ENCODE measurements around the gene GNB1. TPM values are rescaled to one million over a fixed set of nuclear protein-coding genes. Genes with fewer than 3 reads are reported as not detected.

The GNB1 gene
- total and polyA plus RNA-seq, 2 of the 4 experiments (the other 2 are of a cell fraction): 73.5 to 371 TPM

GRCh38 chr1:1755852-1756251 is 135.0 kb downstream of the GNB1 start:
- Histone ChIP-seq H4K8ac (ENCODE audit: low read depth in 2 of 2, low read length in 2 of 2) (no peak overlapping the region), H3K79me1 (ENCODE audit: low read depth in 1 of 2, low read length in 2 of 2) (peaks cover 5 to 16% of the 10 kb centered on the region in 2 experiments; a peak in 3 of 4 replicates), H2AK5ac (ENCODE audit: low read depth, low read length) (no peak overlapping the region), H2AFZ (replicated peaks; ENCODE audit: low read length, poor library complexity) (no peak overlapping the region), H3K14ac (replicated peaks; ENCODE audit: low read depth, low read length) (no peak overlapping the region), H3K18ac (ENCODE audit: low read depth, low read length) (no peak overlapping the region), H2BK120ac (ENCODE audit: low read depth, low read length) (no peak overlapping the region), H3K23ac (ENCODE audit: low read depth, low read length) (no peak overlapping the region), H2BK15ac (ENCODE audit: low read depth, low read length) (no peak overlapping the region), H3K27ac (ENCODE audit: insufficient read depth, low read length) (no peak overlapping the region), H3K27me3 (ENCODE audit: control insufficient read depth, insufficient read depth, low read length) (no peaks in the 10 kb centered on the region), H2BK20ac (ENCODE audit: low read depth, low read length) (no peak overlapping the region), H3K36me3 (ENCODE audit: control insufficient read depth, insufficient read depth, low read length) (peaks cover 58% of the 10 kb centered on the region), H3K9me1 (ENCODE audit: insufficient read depth, low read length) (no peaks in the 10 kb centered on the region; the same call in 1 of the 2 replicates), H4K20me1 (ENCODE audit: insufficient read depth, low read length) (peaks cover 13% of the 10 kb centered on the region; the same call in 1 of the 2 replicates), H4K91ac (ENCODE audit: insufficient read depth, low read depth, low read length) (no peak overlapping the region), H3K4me1 (ENCODE audit: control insufficient read depth, insufficient read depth, low read length) (no peaks in the 10 kb centered on the region), H3K9ac (ENCODE audit: low read depth, low read length) (no peak overlapping the region), H4K5ac (ENCODE audit: low read depth, low read length) (no peak overlapping the region), H3K9me3 (ENCODE audit: control insufficient read depth, insufficient read depth, low read length) (no peaks in the 10 kb centered on the region), H3K4ac (ENCODE audit: low read depth, low read length) (no peak overlapping the region), H2AK9ac (replicated peaks; ENCODE audit: low read depth, low read length, poor library complexity) (peak overlapping the region; percentile 72), H3K4me2 (ENCODE audit: low read depth, low read length) (no peak overlapping the region), H3K4me3 (ENCODE audit: insufficient read depth, low read depth, low read length) (no peak overlapping the region), H2BK5ac (ENCODE audit: low read depth, low read length, poor library complexity, severe bottlenecking) (no peak overlapping the region), H3K56ac (ENCODE audit: extremely low read depth, insufficient read depth, low read length) (no peak overlapping the region)
- no peak for TF ChIP-seq RCOR1 (IDR thresholded peaks at IDR 0.05; ENCODE audit: insufficient replicate concordance, low read length)
- TF ChIP-seq BHLHE40 (IDR thresholded peaks at IDR 0.05; ENCODE audit: low read depth, low read length): no peak
- no peak for TF ChIP-seq USF2 (IDR thresholded peaks at IDR 0.05; ENCODE audit: low read depth, low read length)
- TF ChIP-seq CTCF (conservative IDR thresholded peaks at IDR 0.05; ENCODE audit: low read depth, low read length): no peak
- TF ChIP-seq RFX5 (IDR thresholded peaks at IDR 0.05; ENCODE audit: low read depth, low read length): no peak
- no peak for TF ChIP-seq MXI1 (IDR thresholded peaks at IDR 0.05; ENCODE audit: borderline replicate concordance, low read depth, low read length)
- no peak for TF ChIP-seq SMC3 (IDR thresholded peaks at IDR 0.05; ENCODE audit: low read depth, low read length)
- TF ChIP-seq POLR2A (IDR thresholded peaks at IDR 0.05; ENCODE audit: low read depth, low read length): no peak
- TF ChIP-seq CHD1 (IDR thresholded peaks at IDR 0.05; ENCODE audit: low read depth, low read length): no peak
- no peak for TF ChIP-seq MAFK (IDR thresholded peaks at IDR 0.05; ENCODE audit: low read depth, low read length)
- no peak for TF ChIP-seq ELK1 (IDR thresholded peaks at IDR 0.05; ENCODE audit: borderline replicate concordance, low read depth, low read length)
- TF ChIP-seq NFE2L2 (IDR thresholded peaks at IDR 0.05; ENCODE audit: low read depth, low read length): no peak
- TF ChIP-seq MAZ (IDR thresholded peaks at IDR 0.05; ENCODE audit: borderline replicate concordance, low read depth, low read length): no peak
- TF ChIP-seq RAD21 (IDR thresholded peaks at IDR 0.05; ENCODE audit: low read length): no peak
- no peak for TF ChIP-seq FOS (IDR thresholded peaks at IDR 0.05; ENCODE audit: low read depth, low read length)
- TF ChIP-seq CEBPB (IDR thresholded peaks at IDR 0.05; ENCODE audit: low read depth, low read length): no peak
- in situ Hi-C loops (cut with MboI; ENCODE audit: low sequenced_read_pairs): no loop called here
- BruUV-seq (replicated peaks): no TSS peak
- 96% methylated on average over 13 of the region's 15 CpGs; no CpG with 5 or more reads in 1 of the 2 experiments for WGBS, 2 experiments (ENCODE audit: extremely low coverage in 2 of 2, insufficient read length in 1 of 2)
- DNase-seq (no peak), ATAC-seq (ENCODE audit: low read depth) (no peak)
- ChIA-PET POLR2A (ENCODE audit: unreplicated experiment) (no interaction called here), CTCF (no interaction called here)
- dilution Hi-C loops (cut with HindIII; ENCODE audit: low sequenced_read_pairs, unreplicated experiment): no loop called here
- intact Hi-C loops (cut with micrococcal nuclease): no loop called here

Data from IMR-90 (cell line).